ENCODE results near the gene NOC2L. TPM values are rescaled to one million over a fixed set of nuclear protein-coding genes. Genes with fewer than 3 reads are reported as not detected.

The NOC2L gene
- total and polyA plus RNA-seq, 9 of the 15 experiments (the other 6 are each of a cell fraction or from before 2014, with no cell fraction given) = 4.0 to 410 (median 200) TPM

- TF ChIP-seq E2F6 (IDR thresholded peaks at IDR 0.05; ENCODE audit: borderline replicate concordance in 1 of 2, extremely low read depth in 1 of 2, insufficient read depth in 1 of 2, insufficient read length in 1 of 2, low read depth in 1 of 2, low read length in 1 of 2, poor library complexity in 1 of 2, severe bottlenecking in 1 of 2) (peak; percentile 95 to 97), PTBP1 (IDR thresholded peaks at IDR 0.05; ENCODE audit: low read depth, low read length) (no peak), NFIX (CRISPR knock-in tag; IDR thresholded peaks at IDR 0.05; ENCODE audit: low read depth) (no peak), LCOR (CRISPR knock-in tag; IDR thresholded peaks at IDR 0.05) (no peak), CEBPB (tag; IDR thresholded peaks at IDR 0.05) (no peak), BRCA1 (IDR thresholded peaks at IDR 0.05) (no peak), BRCA1 (CRISPR knock-in tag; IDR thresholded peaks at IDR 0.05) (no peak), PCBP2 (IDR thresholded peaks at IDR 0.05; ENCODE audit: low read depth, low read length, poor library complexity, severe bottlenecking) (no peak), RBBP5 (IDR thresholded peaks at IDR 0.05; ENCODE audit: borderline replicate concordance, insufficient read depth, low read length, poor library complexity, severe bottlenecking) (peak; percentile 3), NR1H2 (CRISPR knock-in tag; IDR thresholded peaks at IDR 0.05) (no peak), RNF2 (IDR thresholded peaks at IDR 0.05) (peak; percentile 57; the same call in 1 of the 2 replicates), SMAD1 (IDR thresholded peaks at IDR 0.05; ENCODE audit: low read depth, low read length, partially characterized antibody) (no peak), ZNF740 (CRISPR knock-in tag; IDR thresholded peaks at IDR 0.05) (peak; percentile 53), ZNF740 (tag; IDR thresholded peaks at IDR 0.05) (no peak), MAFF (IDR thresholded peaks at IDR 0.05; ENCODE audit: low read length) (no peak), YBX1 (IDR thresholded peaks at IDR 0.05) (no peak)
These were observed 2.1 kb upstream of the NOC2L start (continued) for GRCh38 chr1:961132-961669.
